RWPE2 (cell line): ENCODE results near the gene MRPL41.

ENCODE experiments used
- ATAC-seq: fragments of 200-7000 bp; cut with Tn5 transposase; 3 replicates; pipeline ENCODE4 v1.9.1; 2021; ENCODE audit warnings: low read depth
- DNase-seq: peaks from one replicate; pipeline ENCODE4 v3.0.0-alpha.2; 2020; ENCODE audit warnings: low spot score
- H3K27ac ChIP-seq: fragments of 450-650 bp; 2 replicates; pipeline ENCODE4 v1.5.1; 2017; ENCODE audit warnings: mild to moderate bottlenecking; ENCODE audit not compliant: poor library complexity, severe bottlenecking
- H3K27me3 ChIP-seq: fragments of 250-450 bp; sonication (Bioruptor Pico); 2 replicates; pipeline ENCODE4 v1.5.1; 2021; ENCODE audit warnings: mild to moderate bottlenecking, moderate library complexity; ENCODE audit not compliant: insufficient read depth, poor library complexity, severe bottlenecking
- H3K36me3 ChIP-seq: fragments of 250-450 bp; sonication (Bioruptor Pico); 2 replicates; pipeline ENCODE4 v1.5.1; 2020; ENCODE audit warnings: low read depth, mild to moderate bottlenecking, moderate library complexity
- H3K4me1 ChIP-seq: fragments of 250-450 bp; sonication (Bioruptor Pico); 2 replicates; pipeline ENCODE4 v1.5.1; 2021; ENCODE audit warnings: mild to moderate bottlenecking, moderate library complexity; ENCODE audit not compliant: insufficient read depth, poor library complexity, severe bottlenecking
- H3K4me3 ChIP-seq: fragments of 250-450 bp; sonication (Bioruptor Pico); 2 replicates; pipeline ENCODE4 v1.5.1; 2021; ENCODE audit warnings: mild to moderate bottlenecking, moderate library complexity; ENCODE audit not compliant: severe bottlenecking
- H3K9me3 ChIP-seq: fragments of 250-450 bp; sonication (Bioruptor Pico); 2 replicates; pipeline ENCODE4 v1.5.1; 2021; ENCODE audit warnings: mild to moderate bottlenecking, moderate library complexity; ENCODE audit not compliant: severe bottlenecking
- TF ChIP-seq, protein P1 (sequence below): fragments of 450-650 bp; IDR thresholded peaks from one replicate; pipeline ENCODE4 v1.5.1; 2017; ENCODE audit warnings: mild to moderate bottlenecking, moderate library complexity; ENCODE audit not compliant: poor library complexity, severe bottlenecking

MRPL41 gene

GRCh38 chr9:137586854-137587253 lies 35.2 kb downstream of the MRPL41 start:
- no peak for DNase-seq
- no peak overlapping the region for H3K27ac ChIP-seq
- no peaks in the 10 kb centered on the region for H3K4me1 ChIP-seq
- peaks cover 52% of the 10 kb centered on the region for H3K36me3 ChIP-seq
- no peaks in the 10 kb centered on the region for H3K27me3 ChIP-seq
- no peaks in the 10 kb centered on the region for H3K9me3 ChIP-seq
- no peak for ATAC-seq
- H3K4me3 ChIP-seq = no peak overlapping the region
- TF ChIP-seq, protein P1, sequence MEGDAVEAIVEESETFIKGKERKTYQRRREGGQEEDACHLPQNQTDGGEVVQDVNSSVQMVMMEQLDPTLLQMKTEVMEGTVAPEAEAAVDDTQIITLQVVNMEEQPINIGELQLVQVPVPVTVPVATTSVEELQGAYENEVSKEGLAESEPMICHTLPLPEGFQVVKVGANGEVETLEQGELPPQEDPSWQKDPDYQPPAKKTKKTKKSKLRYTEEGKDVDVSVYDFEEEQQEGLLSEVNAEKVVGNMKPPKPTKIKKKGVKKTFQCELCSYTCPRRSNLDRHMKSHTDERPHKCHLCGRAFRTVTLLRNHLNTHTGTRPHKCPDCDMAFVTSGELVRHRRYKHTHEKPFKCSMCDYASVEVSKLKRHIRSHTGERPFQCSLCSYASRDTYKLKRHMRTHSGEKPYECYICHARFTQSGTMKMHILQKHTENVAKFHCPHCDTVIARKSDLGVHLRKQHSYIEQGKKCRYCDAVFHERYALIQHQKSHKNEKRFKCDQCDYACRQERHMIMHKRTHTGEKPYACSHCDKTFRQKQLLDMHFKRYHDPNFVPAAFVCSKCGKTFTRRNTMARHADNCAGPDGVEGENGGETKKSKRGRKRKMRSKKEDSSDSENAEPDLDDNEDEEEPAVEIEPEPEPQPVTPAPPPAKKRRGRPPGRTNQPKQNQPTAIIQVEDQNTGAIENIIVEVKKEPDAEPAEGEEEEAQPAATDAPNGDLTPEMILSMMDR = no peak

GRCh38 chr9:137588311-137588710 lies 36.6 kb downstream of the MRPL41 start:
- H3K9me3 ChIP-seq = no peaks in the 10 kb centered on the region
- no peak overlapping the region for H3K4me3 ChIP-seq
- DNase-seq (no peak), ATAC-seq (no peak)
- H3K27me3 ChIP-seq = no peaks in the 10 kb centered on the region
- TF ChIP-seq, protein P1 = no peak
- no peaks in the 10 kb centered on the region for H3K4me1 ChIP-seq
- peaks cover 45% of the 10 kb centered on the region for H3K36me3 ChIP-seq
- H3K27ac ChIP-seq = no peak overlapping the region

DNA sequence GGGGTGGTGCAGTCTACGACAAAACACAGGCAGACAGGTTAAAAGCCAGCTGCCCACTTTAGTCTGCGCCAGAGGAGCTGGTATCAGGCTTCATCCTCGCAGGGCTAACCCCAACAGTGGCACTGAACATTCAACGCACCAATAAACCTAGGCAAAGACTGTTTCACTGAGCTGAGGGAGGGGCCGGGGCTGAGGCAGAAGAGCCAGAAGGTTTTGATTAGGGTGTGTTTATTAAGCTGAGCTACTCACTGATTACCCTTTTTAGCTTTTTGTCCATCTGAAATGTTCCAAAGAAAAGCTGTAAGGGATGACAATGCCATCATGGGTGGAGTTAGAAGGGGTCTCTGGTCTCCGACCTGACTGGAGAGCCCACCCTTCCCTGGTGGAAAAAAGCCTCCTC lies 37.2 kb downstream of the MRPL41 start:
- peak overlapping the region; percentile 56 for H3K27ac ChIP-seq
- H3K9me3 ChIP-seq = no peaks in the 10 kb centered on the region
- DNase-seq (no peak), ATAC-seq (no peak)
- H3K36me3 ChIP-seq = peaks cover 45% of the 10 kb centered on the region
- no peaks in the 10 kb centered on the region for H3K4me1 ChIP-seq
- no peaks in the 10 kb centered on the region for H3K27me3 ChIP-seq
- H3K4me3 ChIP-seq = peak overlapping the region; percentile 88
- TF ChIP-seq, protein P1 = no peak

GRCh38 chr9:137589441-137590122 lies 37.9 kb downstream of the MRPL41 start:
- no peak for DNase-seq
- peak overlapping the region; percentile 56 for H3K27ac ChIP-seq
- H3K36me3 ChIP-seq = peaks cover 38% of the 10 kb centered on the region

DNA sequence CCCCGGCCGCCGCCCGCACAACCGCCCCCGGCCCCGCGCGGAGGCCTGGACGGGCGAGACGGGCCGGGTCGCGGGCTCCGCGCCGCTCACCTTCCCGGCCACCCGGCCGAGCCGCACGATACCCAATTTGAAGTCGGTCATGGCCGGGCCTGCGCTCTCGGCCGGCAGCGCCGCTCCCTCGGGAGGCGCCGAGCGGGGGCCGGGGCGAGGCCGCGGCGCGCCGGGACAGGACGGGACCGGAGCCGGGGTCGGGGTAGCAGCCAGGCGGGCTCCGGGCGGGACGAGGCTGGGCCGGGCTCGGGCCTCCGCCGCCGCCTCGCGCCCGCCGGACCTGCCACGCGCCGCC lies 38.4 kb downstream of the MRPL41 start:
- DNase-seq (no peak), ATAC-seq (no peak)
- Histone ChIP-seq H3K27ac (peak overlapping the region; percentile 56), H3K9me3 (no peaks in the 10 kb centered on the region), H3K36me3 (peaks cover 33% of the 10 kb centered on the region), H3K27me3 (no peaks in the 10 kb centered on the region), H3K4me1 (no peaks in the 10 kb centered on the region), H3K4me3 (peak overlapping the region; percentile 88)
- TF ChIP-seq, protein P1 = no peak

More at GRCh38 chr9:137589441-137590122, 37.9 kb downstream of the MRPL41 start:
- ATAC-seq = 0 out of 3 replicates have a peak, but pooled peaks have one; percentile 2
- Histone ChIP-seq H3K9me3 (no peaks in the 10 kb centered on the region), H3K27me3 (no peaks in the 10 kb centered on the region), H3K4me1 (no peaks in the 10 kb centered on the region), H3K4me3 (peak overlapping the region; percentile 88)
- TF ChIP-seq, protein P1 = no peak
